SK-N-SH (cell line): ENCODE data around the gene STK4. TPM values are rescaled to one million over a fixed set of nuclear protein-coding genes. Genes with fewer than 3 reads are reported as not detected.

Experiments used
- CTCF ChIA-PET: fragments of 300-600, 350-600 bp; formaldehyde crosslinking; extraction: SDS; loops from one replicate; lab custom pipeline; 2021; lab: Yijun Ruan, JAX
- POLR2A ChIA-PET: fragments of 350-600 bp; sonication (Branson Sonifier 250); formaldehyde crosslinking; extraction: SDS; loops from one replicate; lab custom pipeline; 2020; ENCODE audit warnings: antibody characterized with exemption, inconsistent platforms; lab: Yijun Ruan, JAX
- DNase-seq: peaks from one replicate; pipeline ENCODE4 v3.0.0; 2012
- H2AFZ ChIP-seq: fragments of 200-600 bp; sonication (generic); 2 replicates; pipeline ENCODE4 v1.8.1; 2016; ENCODE audit warnings: antibody characterized with exemption, mild to moderate bottlenecking, low read depth
- H3F3A ChIP-seq: fragments of 200-600 bp; sonication (generic); replicated peaks from 2 replicates; pipeline ENCODE3; 2016; ENCODE audit warnings: antibody characterized with exemption, mild to moderate bottlenecking; ENCODE audit not compliant: insufficient read depth
- H3K27ac ChIP-seq, 2 experiments: fragments of 200-500 bp in 1 of 2; fragments of 200-600 bp in 1 of 2; sonication (Bioruptor generic) in 1 of 2; sonication (generic), shearing (Covaris generic) in 1 of 2; 2 replicates each; pipeline versions ENCODE4 v1.5.1 to v1.6.1; 2014 to 2016; ENCODE audit warnings: low read depth in 2 of 2, inconsistent platforms in 1 of 2, low read length in 1 of 2, mild to moderate bottlenecking in 1 of 2, mixed read lengths in 1 of 2
- H3K27me3 ChIP-seq: fragments of 200-600 bp; sonication (generic), shearing (Covaris generic); 2 replicates; pipeline ENCODE4 v1.6.1; 2016; ENCODE audit warnings: mixed run types; ENCODE audit not compliant: insufficient read depth
- H3K36me3 ChIP-seq, 2 experiments: fragments of 200-500 bp in 1 of 2; fragments of 200-600 bp in 1 of 2; sonication (Bioruptor generic) in 1 of 2; sonication (generic) in 1 of 2; replicated peaks in 1 of 2; 2 replicates each; pipeline versions ENCODE3 to v1.5.1; 2014 to 2016; ENCODE audit warnings: low read length in 1 of 2, mild to moderate bottlenecking in 1 of 2; ENCODE audit not compliant: insufficient read depth in 2 of 2, control insufficient read depth in 1 of 2
- H3K4me1 ChIP-seq, 2 experiments: fragments of 200-500 bp in 1 of 2; fragments of 200-600 bp in 1 of 2; sonication (Bioruptor generic) in 1 of 2; sonication (generic), shearing (Covaris generic) in 1 of 2; 2 replicates each; pipeline versions ENCODE4 v1.5.1 to v1.6.1; 2014 to 2016; ENCODE audit warnings: low read depth in 1 of 2, low read length in 1 of 2, mixed run types in 1 of 2; ENCODE audit not compliant: insufficient read depth in 2 of 2, control insufficient read depth in 1 of 2
- H3K4me2 ChIP-seq: fragments of 200-600 bp; sonication (generic), shearing (Covaris generic); 2 replicates; pipeline ENCODE4 v1.6.1; 2017; ENCODE audit warnings: mixed run types
- H3K4me3 ChIP-seq, 2 experiments: fragments of 200-500 bp in 1 of 2; fragments of 200-600 bp in 1 of 2; sonication (Bioruptor generic) in 1 of 2; sonication (generic), shearing (Covaris generic) in 1 of 2; 2 replicates each; pipeline versions ENCODE4 v1.5.1 to v1.8.1; 2014 to 2016; ENCODE audit warnings: low read depth in 2 of 2, inconsistent platforms in 1 of 2, low read length in 1 of 2, mild to moderate bottlenecking in 1 of 2, mixed read lengths in 1 of 2, moderate library complexity in 1 of 2
- H3K79me2 ChIP-seq: fragments of 200-600 bp; sonication (generic); 2 replicates; pipeline ENCODE4 v1.8.1; 2017; ENCODE audit warnings: mild to moderate bottlenecking; ENCODE audit not compliant: insufficient read depth
- H3K9ac ChIP-seq: fragments of 200-600 bp; sonication (generic); 2 replicates; pipeline ENCODE4 v1.6.1; 2017; ENCODE audit warnings: mixed run types
- H3K9me2 ChIP-seq: fragments of 200-600 bp; sonication (generic); 2 replicates; pipeline ENCODE4 v1.6.1; 2017; ENCODE audit warnings: mixed run types
- H3K9me3 ChIP-seq: fragments of 200-600 bp; sonication (generic); 2 replicates; pipeline ENCODE4 v1.6.1; 2017; ENCODE audit warnings: mixed run types, mild to moderate bottlenecking, moderate library complexity
- H4K20me1 ChIP-seq: fragments of 200-600 bp; sonication (generic); 2 replicates; pipeline ENCODE4 v1.6.1; 2017; ENCODE audit warnings: mild to moderate bottlenecking, mixed run types; ENCODE audit not compliant: insufficient read depth
- CHD2 ChIP-seq: fragments of 150-350 bp; IDR thresholded peaks from 2 replicates; pipeline ENCODE4 v1.6.1; 2018; ENCODE audit warnings: low read length; ENCODE audit not compliant: partially characterized antibody
- CTCF ChIP-seq: fragments of 200-600 bp; sonication (generic); IDR thresholded peaks from 2 replicates; pipeline ENCODE4 v1.6.1; 2017; ENCODE audit warnings: antibody characterized with exemption, mild to moderate bottlenecking, moderate library complexity
- EP300 ChIP-seq, 2 experiments: IDR thresholded peaks; 2 replicates each; pipeline versions ENCODE4 v1.4.0 to v1.6.1; 2012; ENCODE audit warnings: borderline replicate concordance in 1 of 2, low read depth in 1 of 2, low read length in 1 of 2
- FOSL2 ChIP-seq: IDR thresholded peaks from 2 replicates; pipeline ENCODE4 v1.4.0; 2012; ENCODE audit warnings: low read depth, mild to moderate bottlenecking, moderate library complexity, borderline replicate concordance
- FOXJ3 ChIP-seq: sonication (generic); formaldehyde crosslinking; IDR thresholded peaks from 2 replicates; pipeline ENCODE4 v1.5.1; 2020; ENCODE audit warnings: mild to moderate bottlenecking, missing genetic modification reagents
- GATA2 ChIP-seq: sonication (generic); formaldehyde crosslinking; IDR thresholded peaks from 2 replicates; pipeline ENCODE4 v1.5.0; 2020; ENCODE audit warnings: mild to moderate bottlenecking, missing genetic modification reagents
- JUND ChIP-seq: IDR thresholded peaks from 2 replicates; pipeline ENCODE4 v1.4.0; 2012
- MXI1 ChIP-seq: IDR thresholded peaks from 2 replicates; pipeline ENCODE4 v1.6.1; 2012; ENCODE audit warnings: mild to moderate bottlenecking, low read depth, low read length, improper control_type of control experiment
- NFIC ChIP-seq: IDR thresholded peaks from 2 replicates; pipeline ENCODE4 v1.4.0; 2012; ENCODE audit warnings: borderline replicate concordance
- RCOR1 ChIP-seq: fragments of 150-350 bp; IDR thresholded peaks from 2 replicates; pipeline ENCODE4 v1.6.1; 2017; ENCODE audit warnings: antibody characterized with exemption, low read length
- REST ChIP-seq: IDR thresholded peaks from 2 replicates; pipeline ENCODE4 v1.6.1; 2012; ENCODE audit warnings: mild to moderate bottlenecking, low read depth, low read length, moderate library complexity
- RXRA ChIP-seq: IDR thresholded peaks from 2 replicates; pipeline ENCODE4 v1.4.0; 2012; ENCODE audit warnings: low read depth, mild to moderate bottlenecking, borderline replicate concordance
- TAF1 ChIP-seq: IDR thresholded peaks from 2 replicates; pipeline ENCODE4 v1.6.1; 2012; ENCODE audit warnings: low read depth, mild to moderate bottlenecking, low read length, moderate library complexity, borderline replicate concordance
- TCF12 ChIP-seq: IDR thresholded peaks from 2 replicates; pipeline ENCODE4 v1.4.0; 2012
- TEAD4 ChIP-seq: IDR thresholded peaks from 2 replicates; pipeline ENCODE4 v1.4.0; 2012; ENCODE audit warnings: mild to moderate bottlenecking, borderline replicate concordance; ENCODE audit not compliant: insufficient read depth
- USF1 ChIP-seq: IDR thresholded peaks from 2 replicates; pipeline ENCODE4 v1.4.0; 2012; ENCODE audit warnings: low read depth, borderline replicate concordance
- USF2 ChIP-seq: fragments of 150-350 bp; IDR thresholded peaks from 2 replicates; pipeline ENCODE4 v1.6.1; 2017; ENCODE audit warnings: antibody characterized with exemption, low read length, low read depth, borderline replicate concordance
- ZBTB33 ChIP-seq: IDR thresholded peaks from 2 replicates; pipeline ENCODE4 v1.4.0; 2012; ENCODE audit warnings: low read depth, borderline replicate concordance
- WGBS: methylation state at CpG from one replicate; pipeline ENCODE4 v1.1.6; 2017; ENCODE audit warnings: low lambda C conversion rate; 5-methylcytosine and 5-hydroxymethylcytosine counted together
- polyA plus RNA-seq, 3 experiments: library from polyadenylated mRNA; depleted of rRNA; stranded (reverse); fragments of >200 nt; gene quantifications; 2 replicates each; pipeline ENCODE4 v1.2.3, GENCODE V29; 2012

The STK4 gene
- polyA plus RNA-seq, 1 of the 3 experiments (the other 2 are of a cell fraction), result 11.4 TPM

- peak overlapping the region; percentile 46 to 78; a peak in 3 of 4 replicates for H3K27ac ChIP-seq
- CTCF ChIA-PET, result interaction anchor here (1.0 to 1.9 kb wide), 4 partner anchors 12 to 282 kb away, joined by 3 to 6 read pairs (median 3); no protein-coding TSS in a partner anchor
- no peak for TF ChIP-seq RXRA
- TF ChIP-seq TEAD4, result no peak
- TF ChIP-seq USF2, result no peak
- TF ChIP-seq RCOR1, result no peak
- TF ChIP-seq JUND, result no peak
- no peak for TF ChIP-seq ZBTB33
- TF ChIP-seq FOSL2, result no peak
- no peak for TF ChIP-seq CTCF
- no peak for TF ChIP-seq NFIC
- TF ChIP-seq TAF1, result no peak
- no peak for TF ChIP-seq EP300 (IDR thresholded peaks at IDR 0.05; ENCODE audit: borderline replicate concordance in 1 of 2, low read depth in 1 of 2, low read length in 1 of 2)
- TF ChIP-seq CHD2, result no peak
- no peak for TF ChIP-seq REST
- no peak for TF ChIP-seq TCF12
- TF ChIP-seq MXI1, result no peak
- TF ChIP-seq GATA2, result no peak
- no peak for TF ChIP-seq USF1
- no peak for TF ChIP-seq FOXJ3 (CRISPR knock-in tag)
- TF ChIP-seq, all 33 proteins: peak for 0
- Histone ChIP-seq H3K36me3 (no peaks in the 10 kb centered on the region), H3K4me1 (peaks cover 26 to 32% of the 10 kb centered on the region in 2 experiments), H3K27me3 (no peaks in the 10 kb centered on the region), H3K4me3 (peak overlapping the region; percentile 66 to 97), H3K9me2 (no peaks in the 10 kb centered on the region), H4K20me1 (peaks cover 14% of the 10 kb centered on the region; the same call in 1 of the 2 replicates), H3K9ac (peak overlapping the region; percentile 84), H3K79me2 (peaks cover 43% of the 10 kb centered on the region), H3K4me2 (peak overlapping the region; percentile 84), H3K9me3 (no peaks in the 10 kb centered on the region), H3F3A (peaks cover 20% of the 10 kb centered on the region), H2AFZ (peak overlapping the region; percentile 93)
- POLR2A ChIA-PET, result no interaction called here
- WGBS, result 42% methylated on average over 5 of the region's 5 CpGs
- no peak for DNase-seq
Observed at GRCh38 chr20:44965651-44966029, 672 bp upstream of the STK4 start.
